GM12878 (cell line): Measurements from ENCODE around the gene POLR3K. TPM values are rescaled to one million over a fixed set of nuclear protein-coding genes. Genes with fewer than 3 reads are reported as not detected.

Experiments used
- ATAC-seq: fragments of 200-7000 bp; cut with Tn5 transposase; 3 replicates; pipeline ENCODE4 v1.9.1; 2020; ENCODE audit warnings: mild to moderate bottlenecking, moderate library complexity
- BruUV-seq: library from RNA; stranded (reverse); fragments of 400-500 nt; replicated peaks from 2 replicates; lab custom pipeline; 2021; lab: Mats Ljungman, UMichigan
- CTCF ChIA-PET: fragments of 300-600 bp; sonication (Branson Sonifier 250); formaldehyde crosslinking; extraction: SDS; loops from one replicate; lab custom pipeline; 2021; ENCODE audit warnings: inconsistent platforms; lab: Yijun Ruan, JAX
- POLR2A ChIA-PET: fragments of 350-600 bp; formaldehyde crosslinking; extraction: SDS; loops from one replicate; lab custom pipeline; 2021; ENCODE audit warnings: inconsistent platforms; lab: Charles Lee
- RAD21 ChIA-PET: fragments of 300-600 bp; sonication (Branson Sonifier 250); formaldehyde crosslinking; loops from one replicate; lab custom pipeline; 2023; ENCODE audit warnings: antibody characterized with exemption; ENCODE audit not compliant: unreplicated experiment; lab: Charles Lee
- SMC1A ChIA-PET: fragments of 300-600 bp; sonication (Branson Sonifier 250); formaldehyde crosslinking; loops from one replicate; lab custom pipeline; 2023; ENCODE audit not compliant: unreplicated experiment, uncharacterized antibody; lab: Charles Lee
- DNase-seq: peaks from one replicate; pipeline ENCODE4 v3.0.0-alpha.2; 2011; ENCODE audit warnings: low read depth, low spot score
- FAIRE-seq: peaks from 3 replicates; lab custom pipeline; 2011; peaks lifted over from hg19 to GRCh38; lab: Jason Lieb, UNC
- H2AFZ ChIP-seq: 2 replicates; pipeline ENCODE4 v1.6.0; 2011; ENCODE audit warnings: low read depth, low read length, control low read depth; ENCODE audit not compliant: control insufficient read depth
- H3K27ac ChIP-seq: 2 replicates; pipeline ENCODE4 v1.5.1; 2011; ENCODE audit warnings: control low read depth; ENCODE audit not compliant: control insufficient read depth, insufficient read depth
- H3K27me3 ChIP-seq, 2 experiments: replicated peaks in 1 of 2; 2 replicates each; pipeline versions ENCODE4 v1.6.0 to v1.6.1; 2011; ENCODE audit warnings: low read length in 1 of 2; ENCODE audit not compliant: control insufficient read depth in 2 of 2, insufficient read depth in 2 of 2
- H3K36me3 ChIP-seq, 2 experiments: 2 replicates each; pipeline ENCODE4 v1.5.1; 2011; ENCODE audit warnings: low read length in 1 of 2; ENCODE audit not compliant: control insufficient read depth in 2 of 2, insufficient read depth in 2 of 2
- H3K4me1 ChIP-seq: 2 replicates; pipeline ENCODE4 v1.6.1; 2011; ENCODE audit warnings: mild to moderate bottlenecking, low read length, moderate library complexity, mixed read lengths; ENCODE audit not compliant: control insufficient read depth, insufficient read depth
- H3K4me2 ChIP-seq: 2 replicates; pipeline ENCODE4 v1.6.0; 2011; ENCODE audit warnings: control low read depth; ENCODE audit not compliant: control insufficient read depth, insufficient read depth
- H3K4me3 ChIP-seq: fragments of 200-600 bp; sonication (generic); 2 replicates; pipeline ENCODE4 v1.5.1; 2016
- H3K79me2 ChIP-seq: 2 replicates; pipeline ENCODE4 v1.6.0; 2011; ENCODE audit warnings: low read length; ENCODE audit not compliant: control insufficient read depth, insufficient read depth
- H3K9ac ChIP-seq: 2 replicates; pipeline ENCODE4 v1.8.0; 2011; ENCODE audit warnings: low read length, control low read depth, mixed read lengths; ENCODE audit not compliant: control insufficient read depth, insufficient read depth
- H3K9me3 ChIP-seq: replicated peaks from 3 replicates; pipeline ENCODE4 v1.5.1; 2011; ENCODE audit warnings: mild to moderate bottlenecking, low read length; ENCODE audit not compliant: control insufficient read depth, insufficient read depth
- H4K20me1 ChIP-seq: 2 replicates; pipeline ENCODE4 v1.6.0; 2011; ENCODE audit not compliant: control insufficient read depth, insufficient read depth
- BACH1 ChIP-seq: fragments of 450-650 bp; IDR thresholded peaks from 2 replicates; pipeline ENCODE4 v1.6.1; 2017; ENCODE audit warnings: mild to moderate bottlenecking, borderline replicate concordance
- BCL3 ChIP-seq: IDR thresholded peaks from 2 replicates; pipeline ENCODE4 v1.6.1; 2011; ENCODE audit warnings: borderline replicate concordance, low read depth, mild to moderate bottlenecking, moderate library complexity, low read length; ENCODE audit not compliant: insufficient read depth, poor library complexity, severe bottlenecking
- ESRRA ChIP-seq: IDR thresholded peaks from 2 replicates; pipeline ENCODE4 v1.6.1; 2012; ENCODE audit warnings: mild to moderate bottlenecking, low read length, improper control_type of control experiment
- FOXM1 ChIP-seq: IDR thresholded peaks from 2 replicates; pipeline ENCODE4 v1.6.1; 2012; ENCODE audit warnings: low read depth, mild to moderate bottlenecking, inconsistent platforms, low read length, moderate library complexity
- HDAC2 ChIP-seq: fragments of 200-600 bp; sonication (generic); IDR thresholded peaks from 2 replicates; pipeline ENCODE4 v1.6.1; 2017
- IRF4 ChIP-seq: IDR thresholded peaks from 2 replicates; pipeline ENCODE4 v1.6.1; 2011; ENCODE audit warnings: low read depth, low read length
- KAT2A ChIP-seq: conservative IDR thresholded peaks from 2 replicates; pipeline ENCODE4 v1.6.1; 2011; ENCODE audit warnings: low read depth, low read length; ENCODE audit not compliant: control insufficient read depth
- MYB ChIP-seq: fragments of 150-350 bp; IDR thresholded peaks from 2 replicates; pipeline ENCODE4 v1.6.1; 2014; ENCODE audit warnings: mild to moderate bottlenecking, low read depth, low read length, borderline replicate concordance
- NFYA ChIP-seq: IDR thresholded peaks from 2 replicates; pipeline ENCODE4 v1.6.1; 2011; ENCODE audit warnings: low read depth, mild to moderate bottlenecking, low read length, improper control_type of control experiment, borderline replicate concordance
- NKRF ChIP-seq: fragments of 450-650 bp; conservative IDR thresholded peaks from 2 replicates; pipeline ENCODE4 v1.6.1; 2017; ENCODE audit warnings: mild to moderate bottlenecking, moderate library complexity
- NR2C1 ChIP-seq: fragments of 450-650 bp; IDR thresholded peaks from 2 replicates; pipeline ENCODE4 v1.6.1; 2017; ENCODE audit warnings: antibody characterized with exemption, mild to moderate bottlenecking, moderate library complexity
- RFX5 ChIP-seq: IDR thresholded peaks from 2 replicates; pipeline ENCODE4 v1.6.1; 2011; ENCODE audit warnings: low read depth, low read length, improper control_type of control experiment
- SREBF2 ChIP-seq: IDR thresholded peaks from 2 replicates; pipeline ENCODE4 v1.6.1; 2012; ENCODE audit warnings: mild to moderate bottlenecking, low read length
- SUPT20H ChIP-seq: IDR thresholded peaks from 2 replicates; pipeline ENCODE4 v1.6.1; 2011; ENCODE audit warnings: low read depth, mild to moderate bottlenecking, low read length, moderate library complexity, borderline replicate concordance; ENCODE audit not compliant: control insufficient read depth
- TAF1 ChIP-seq: IDR thresholded peaks from 2 replicates; pipeline ENCODE4 v1.6.1; 2011; ENCODE audit warnings: mild to moderate bottlenecking, low read depth, low read length, borderline replicate concordance
- TBL1XR1 ChIP-seq: IDR thresholded peaks from 2 replicates; pipeline ENCODE4 v1.6.1; 2012; ENCODE audit warnings: low read depth, low read length, improper control_type of control experiment
- whole genome bisulfite sequencing: methylation state at CpG from one replicate; pipeline ENCODE4 v1.1.6; 2016; ENCODE audit warnings: low lambda C conversion rate; ENCODE audit not compliant: insufficient replicate concordance, insufficient coverage; ENCODE audit errors: missing lambda C conversion rate; 5-methylcytosine and 5-hydroxymethylcytosine counted together
- in situ Hi-C: fragments of 300-500 bp; cut with MboI; formaldehyde crosslinking; loops from 9 replicates; pipeline ENCODE4 v1.14.3; 2018; ENCODE audit warnings: mixed read lengths
- intact Hi-C: fragments of 100-400 bp; cut with micrococcal nuclease; formaldehyde crosslinking; loops from one replicate; pipeline ENCODE4 v1.14.2; 2022; ENCODE audit not compliant: unreplicated experiment
- polyA plus RNA-seq, 11 experiments: library from polyadenylated mRNA; depleted of rRNA in 4 of 11; unstranded in 6 of 11; stranded (reverse) in 5 of 11; fragments of >200 nt; fragmentation: Nextera tagmentation in 4 of 11; fragmentation: Illumina TruSeq in 1 of 11; extraction: Ambion mirVana in 4 of 11; extraction: Trizol in 1 of 11; gene quantifications; 1 replicate in 1 of 11; 2 replicates in 10 of 11; pipeline versions ENCODE4 v1.2.1 to v1.2.3, GENCODE V29; 2011 to 2016; ENCODE audit warnings: inconsistent platforms in 2 of 11, missing spikeins in 2 of 11, low read depth in 1 of 11
- total RNA-seq, 4 experiments: library from RNA; depleted of rRNA in 3 of 4; stranded (reverse); fragments of >200 nt in 3 of 4; fragmentation: Illumina TruSeq in 1 of 4; extraction: Trizol in 1 of 4; gene quantifications; 2 replicates each; pipeline versions ENCODE4 v1.2.1 to v1.2.3, GENCODE V29; 2013 to 2021
- TF ChIP-seq, protein P1 (sequence below): fragments of 450-650 bp; IDR thresholded peaks from 2 replicates; pipeline ENCODE4 v1.6.1; 2016; ENCODE audit warnings: mild to moderate bottlenecking
- TF ChIP-seq, protein P2 (sequence below): IDR thresholded peaks from 2 replicates; pipeline ENCODE4 v1.6.1; 2012; ENCODE audit warnings: low read depth, low read length, improper control_type of control experiment

Gene POLR3K
- total and polyA plus RNA-seq, 10 of the 15 experiments (the other 5 are each of a cell fraction or from before 2014, with no cell fraction given), result 25.3 to 222 (median 64.0) TPM

- Histone ChIP-seq H3K4me3 (no peak overlapping the region), H3K4me2 (no peak overlapping the region), H4K20me1 (no peaks in the 10 kb centered on the region), H3K9me3 (no peaks in the 10 kb centered on the region), H3K36me3 (peaks cover 4 to 5% of the 10 kb centered on the region in 2 experiments), H2AFZ (no peak overlapping the region), H3K27me3 (no peaks in the 10 kb centered on the region), H3K79me2 (no peaks in the 10 kb centered on the region), H3K4me1 (no peaks in the 10 kb centered on the region), H3K27ac (no peak overlapping the region), H3K9ac (no peak overlapping the region)
- BruUV-seq, result no TSS peak
- 78% methylated on average over 70 of the region's 89 CpGs for whole genome bisulfite sequencing
- RAD21 ChIA-PET, result no interaction called here
- SMC1A ChIA-PET, result interaction anchor here (0.7 kb wide), 1 partner anchor 546 kb away, joined by 3 read pairs; no protein-coding TSS in a partner anchor
- DNase-seq (no peak), FAIRE-seq (no peak), ATAC-seq (no peak)
- POLR2A ChIA-PET, result no interaction called here
- in situ Hi-C loops (no loop called here), intact Hi-C loops (no loop called here)
- CTCF ChIA-PET, result interaction anchor here (1.2 to 2.0 kb wide), 2 partner anchors 33 to 35 kb away, joined by 5 to 12 read pairs; no protein-coding TSS in a partner anchor
- no peak for TF ChIP-seq NKRF
- TF ChIP-seq MYB, result no peak
- no peak for TF ChIP-seq FOXM1
- no peak for TF ChIP-seq BCL3
- no peak for TF ChIP-seq IRF4
- no peak for TF ChIP-seq NFYA
- TF ChIP-seq SREBF2, result no peak
- no peak for TF ChIP-seq NR2C1
- no peak for TF ChIP-seq BACH1
- TF ChIP-seq HDAC2, result no peak
- TF ChIP-seq ESRRA, result no peak
- TF ChIP-seq KAT2A, result no peak
- TF ChIP-seq, protein P1, sequence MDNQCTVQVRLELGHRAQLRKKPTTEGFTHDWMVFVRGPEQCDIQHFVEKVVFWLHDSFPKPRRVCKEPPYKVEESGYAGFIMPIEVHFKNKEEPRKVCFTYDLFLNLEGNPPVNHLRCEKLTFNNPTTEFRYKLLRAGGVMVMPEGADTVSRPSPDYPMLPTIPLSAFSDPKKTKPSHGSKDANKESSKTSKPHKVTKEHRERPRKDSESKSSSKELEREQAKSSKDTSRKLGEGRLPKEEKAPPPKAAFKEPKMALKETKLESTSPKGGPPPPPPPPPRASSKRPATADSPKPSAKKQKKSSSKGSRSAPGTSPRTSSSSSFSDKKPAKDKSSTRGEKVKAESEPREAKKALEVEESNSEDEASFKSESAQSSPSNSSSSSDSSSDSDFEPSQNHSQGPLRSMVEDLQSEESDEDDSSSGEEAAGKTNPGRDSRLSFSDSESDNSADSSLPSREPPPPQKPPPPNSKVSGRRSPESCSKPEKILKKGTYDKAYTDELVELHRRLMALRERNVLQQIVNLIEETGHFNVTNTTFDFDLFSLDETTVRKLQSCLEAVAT, result no peak
- no peak for TF ChIP-seq SUPT20H
- no peak for TF ChIP-seq TAF1
- TF ChIP-seq RFX5, result no peak
- TF ChIP-seq, protein P2, sequence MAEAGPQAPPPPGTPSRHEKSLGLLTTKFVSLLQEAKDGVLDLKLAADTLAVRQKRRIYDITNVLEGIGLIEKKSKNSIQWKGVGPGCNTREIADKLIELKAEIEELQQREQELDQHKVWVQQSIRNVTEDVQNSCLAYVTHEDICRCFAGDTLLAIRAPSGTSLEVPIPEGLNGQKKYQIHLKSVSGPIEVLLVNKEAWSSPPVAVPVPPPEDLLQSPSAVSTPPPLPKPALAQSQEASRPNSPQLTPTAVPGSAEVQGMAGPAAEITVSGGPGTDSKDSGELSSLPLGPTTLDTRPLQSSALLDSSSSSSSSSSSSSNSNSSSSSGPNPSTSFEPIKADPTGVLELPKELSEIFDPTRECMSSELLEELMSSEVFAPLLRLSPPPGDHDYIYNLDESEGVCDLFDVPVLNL, result no peak
- no peak for TF ChIP-seq TBL1XR1
Measured at GRCh38 chr16:60929-61878, 7.8 kb upstream of the POLR3K start.
